HepG2 (cell line): ENCODE results near the gene PIGW. TPM values are rescaled to one million over a fixed set of nuclear protein-coding genes. Genes with fewer than 3 reads are reported as not detected.

ENCODE experiments used
- BCLAF1 ChIP-seq: fragments of 450-650 bp; IDR thresholded peaks from 2 replicates; pipeline ENCODE4 v1.6.1; 2017; ENCODE audit warnings: mild to moderate bottlenecking
- CCDC6 ChIP-seq: sonication (generic); formaldehyde crosslinking; IDR thresholded peaks from 2 replicates; pipeline ENCODE4 v1.8.1; 2022; ENCODE audit warnings: mild to moderate bottlenecking, missing genetic modification reagents, moderate library complexity
- CHD4 ChIP-seq: fragments of 200-600 bp; sonication (generic); IDR thresholded peaks from 2 replicates; pipeline ENCODE4 v1.7.0; 2017; ENCODE audit warnings: mild to moderate bottlenecking, low read length, borderline replicate concordance
- PRPF4 ChIP-seq: fragments of 200-400 bp; formaldehyde crosslinking; IDR thresholded peaks from 2 replicates; pipeline ENCODE4 v1.6.1; 2016; ENCODE audit warnings: low read length, low read depth; ENCODE audit not compliant: poor library complexity, severe bottlenecking
- THAP8 ChIP-seq: sonication (generic); formaldehyde crosslinking; IDR thresholded peaks from 2 replicates; pipeline ENCODE4 v1.5.1; 2020; ENCODE audit warnings: missing genetic modification reagents, mild to moderate bottlenecking, borderline replicate concordance
- ZNF451 ChIP-seq: sonication (generic); formaldehyde crosslinking; IDR thresholded peaks from 2 replicates; pipeline ENCODE4 v1.5.0; 2020; ENCODE audit warnings: mild to moderate bottlenecking, missing genetic modification reagents
- ZNF609 ChIP-seq: sonication (generic); formaldehyde crosslinking; IDR thresholded peaks from 2 replicates; pipeline ENCODE4 v1.4.0; 2020; ENCODE audit warnings: mild to moderate bottlenecking, missing genetic modification reagents, borderline replicate concordance
- polyA plus RNA-seq, 8 experiments: library from polyadenylated mRNA; depleted of rRNA in 3 of 8; stranded (reverse) in 7 of 8; unstranded in 1 of 8; fragments of >200 nt; fragmentation: Illumina TruSeq in 4 of 8; extraction: Trizol in 4 of 8; gene quantifications; 2 replicates each; pipeline versions ENCODE4 v1.2.1 to v1.2.3, GENCODE V29; 2011 to 2016; ENCODE audit warnings: low read depth in 4 of 8, missing spikeins in 1 of 8, mixed read lengths in 1 of 8; ENCODE audit not compliant: insufficient read depth in 1 of 8
- total RNA-seq, 5 experiments: library from RNA; depleted of rRNA; stranded (reverse); fragments of >200 nt; fragmentation: Illumina TruSeq; extraction: Trizol; gene quantifications; 2 replicates each; pipeline ENCODE4 v1.2.3, GENCODE V29; 2016; ENCODE audit warnings: low read depth in 1 of 5
- TF ChIP-seq, protein P1 (sequence below): sonication (generic); formaldehyde crosslinking; IDR thresholded peaks from 2 replicates; pipeline ENCODE4 v1.8.1; 2022; ENCODE audit warnings: mild to moderate bottlenecking, missing genetic modification reagents
- TF ChIP-seq, protein P2 (sequence below): sonication (generic); formaldehyde crosslinking; IDR thresholded peaks from 2 replicates; pipeline ENCODE4 v1.5.0; 2020; ENCODE audit warnings: mild to moderate bottlenecking, missing genetic modification reagents, borderline replicate concordance

PIGW gene
- total and polyA plus RNA-seq, 2 of the 13 experiments (the other 11 are each of a cell fraction or from before 2014, with no cell fraction given) = 9.0 to 24.0 TPM

- TF ChIP-seq ZNF609 = peak; percentile 48
- no peak; the same call in 1 of the 2 replicates for TF ChIP-seq ZNF451 (CRISPR knock-in tag)
- no peak for TF ChIP-seq PRPF4
- TF ChIP-seq THAP8 (CRISPR knock-in tag) = 0 out of 2 replicates have a peak, but pooled peaks have one; percentile 7
- TF ChIP-seq, protein P1, sequence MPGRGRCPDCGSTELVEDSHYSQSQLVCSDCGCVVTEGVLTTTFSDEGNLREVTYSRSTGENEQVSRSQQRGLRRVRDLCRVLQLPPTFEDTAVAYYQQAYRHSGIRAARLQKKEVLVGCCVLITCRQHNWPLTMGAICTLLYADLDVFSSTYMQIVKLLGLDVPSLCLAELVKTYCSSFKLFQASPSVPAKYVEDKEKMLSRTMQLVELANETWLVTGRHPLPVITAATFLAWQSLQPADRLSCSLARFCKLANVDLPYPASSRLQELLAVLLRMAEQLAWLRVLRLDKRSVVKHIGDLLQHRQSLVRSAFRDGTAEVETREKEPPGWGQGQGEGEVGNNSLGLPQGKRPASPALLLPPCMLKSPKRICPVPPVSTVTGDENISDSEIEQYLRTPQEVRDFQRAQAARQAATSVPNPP (CRISPR knock-in tag) = 0 out of 2 replicates have a peak, but pooled peaks have one; percentile 67
- TF ChIP-seq, protein P2, sequence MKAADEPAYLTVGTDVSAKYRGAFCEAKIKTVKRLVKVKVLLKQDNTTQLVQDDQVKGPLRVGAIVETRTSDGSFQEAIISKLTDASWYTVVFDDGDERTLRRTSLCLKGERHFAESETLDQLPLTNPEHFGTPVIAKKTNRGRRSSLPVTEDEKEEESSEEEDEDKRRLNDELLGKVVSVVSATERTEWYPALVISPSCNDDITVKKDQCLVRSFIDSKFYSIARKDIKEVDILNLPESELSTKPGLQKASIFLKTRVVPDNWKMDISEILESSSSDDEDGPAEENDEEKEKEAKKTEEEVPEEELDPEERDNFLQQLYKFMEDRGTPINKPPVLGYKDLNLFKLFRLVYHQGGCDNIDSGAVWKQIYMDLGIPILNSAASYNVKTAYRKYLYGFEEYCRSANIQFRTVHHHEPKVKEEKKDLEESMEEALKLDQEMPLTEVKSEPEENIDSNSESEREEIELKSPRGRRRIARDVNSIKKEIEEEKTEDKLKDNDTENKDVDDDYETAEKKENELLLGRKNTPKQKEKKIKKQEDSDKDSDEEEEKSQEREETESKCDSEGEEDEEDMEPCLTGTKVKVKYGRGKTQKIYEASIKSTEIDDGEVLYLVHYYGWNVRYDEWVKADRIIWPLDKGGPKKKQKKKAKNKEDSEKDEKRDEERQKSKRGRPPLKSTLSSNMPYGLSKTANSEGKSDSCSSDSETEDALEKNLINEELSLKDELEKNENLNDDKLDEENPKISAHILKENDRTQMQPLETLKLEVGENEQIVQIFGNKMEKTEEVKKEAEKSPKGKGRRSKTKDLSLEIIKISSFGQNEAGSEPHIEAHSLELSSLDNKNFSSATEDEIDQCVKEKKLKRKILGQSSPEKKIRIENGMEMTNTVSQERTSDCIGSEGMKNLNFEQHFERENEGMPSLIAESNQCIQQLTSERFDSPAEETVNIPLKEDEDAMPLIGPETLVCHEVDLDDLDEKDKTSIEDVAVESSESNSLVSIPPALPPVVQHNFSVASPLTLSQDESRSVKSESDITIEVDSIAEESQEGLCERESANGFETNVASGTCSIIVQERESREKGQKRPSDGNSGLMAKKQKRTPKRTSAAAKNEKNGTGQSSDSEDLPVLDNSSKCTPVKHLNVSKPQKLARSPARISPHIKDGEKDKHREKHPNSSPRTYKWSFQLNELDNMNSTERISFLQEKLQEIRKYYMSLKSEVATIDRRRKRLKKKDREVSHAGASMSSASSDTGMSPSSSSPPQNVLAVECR (CRISPR knock-in tag) = peak; percentile 90
- TF ChIP-seq CCDC6 (CRISPR knock-in tag) = peak; percentile 54; the same call in 1 of the 2 replicates
- TF ChIP-seq CHD4 = no peak
- no peak for TF ChIP-seq BCLAF1
Observed at GRCh38 chr17:36545465-36546417, 11.0 kb downstream of the PIGW start (continued).
